ENCODE results near the gene NUDT5.

The NUDT5 gene

DNA sequence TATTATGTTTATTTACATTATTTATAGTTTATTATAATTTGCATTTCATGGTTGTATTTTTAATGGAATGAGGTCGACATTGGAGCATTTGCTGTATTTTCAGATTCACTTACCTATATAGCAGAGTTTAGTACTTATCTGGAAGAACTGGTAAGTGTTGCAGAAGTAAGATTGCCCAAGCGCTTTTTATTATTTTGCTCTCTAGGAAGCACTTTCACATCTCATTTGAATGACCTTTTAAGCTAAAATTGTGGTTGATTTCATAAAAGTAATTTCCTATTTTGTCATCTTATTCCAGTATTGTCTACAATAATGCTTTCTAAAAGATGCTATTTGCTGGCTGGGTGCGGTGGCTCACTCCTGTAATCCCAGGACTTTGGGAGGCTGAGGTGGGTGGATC, 37.6 kb downstream of the NUDT5 start:
- Mint-ChIP-seq H3K27ac (no peak overlapping the region), H3K4me1 (ENCODE audit: low read depth) (no peaks in the 10 kb centered on the region), H3K27me3 (no peaks in the 10 kb centered on the region), H3K4me3 (no peak overlapping the region), H3K36me3 (peaks cover 7% of the 10 kb centered on the region), H3K9me3 (ENCODE audit: low read depth) (no peaks in the 10 kb centered on the region)

DNA sequence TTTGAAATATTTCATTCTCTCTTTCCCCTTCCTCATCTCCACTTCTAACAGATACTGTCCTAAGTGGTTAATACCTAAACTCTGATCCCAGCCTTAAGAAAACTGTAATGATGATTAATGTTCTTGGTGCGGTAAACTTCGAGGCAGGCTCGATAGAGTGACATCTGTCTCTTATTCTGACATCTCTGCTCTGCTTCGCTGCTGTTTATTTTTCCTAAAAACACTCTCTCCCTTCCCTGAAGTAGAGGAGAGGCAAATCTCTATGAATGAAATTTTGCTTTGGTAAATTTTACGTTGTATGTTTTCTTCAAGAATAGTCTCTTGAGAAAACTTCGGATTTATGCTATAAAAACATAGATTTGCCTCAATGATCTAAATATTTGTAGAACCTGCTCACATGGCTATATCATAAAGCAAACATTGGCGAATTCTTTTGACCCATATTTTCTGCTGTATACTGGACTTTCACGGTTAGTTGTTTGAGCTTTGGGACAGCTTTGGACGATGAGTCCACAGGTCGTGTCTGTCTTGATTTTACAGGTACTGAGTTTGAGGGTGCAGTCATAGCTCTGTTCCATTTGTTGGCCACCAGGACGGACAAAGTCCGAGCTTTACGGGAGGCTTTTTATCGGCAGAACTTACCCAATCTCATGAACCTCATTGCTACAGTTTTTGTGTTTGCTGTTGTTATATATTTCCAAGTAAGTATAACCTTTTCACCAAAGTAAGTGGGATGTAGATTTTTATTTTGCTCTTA, 39.1 kb downstream of the NUDT5 start:
- H3K27me3 Mint-ChIP-seq, result no peaks in the 10 kb centered on the region
- peaks cover 7% of the 10 kb centered on the region for H3K36me3 Mint-ChIP-seq
- no peaks in the 10 kb centered on the region for H3K9me3 Mint-ChIP-seq (ENCODE audit: low read depth)
- no peak overlapping the region for H3K27ac Mint-ChIP-seq
- no peaks in the 10 kb centered on the region for H3K4me1 Mint-ChIP-seq (ENCODE audit: low read depth)
- no peak overlapping the region for H3K4me3 Mint-ChIP-seq

DNA sequence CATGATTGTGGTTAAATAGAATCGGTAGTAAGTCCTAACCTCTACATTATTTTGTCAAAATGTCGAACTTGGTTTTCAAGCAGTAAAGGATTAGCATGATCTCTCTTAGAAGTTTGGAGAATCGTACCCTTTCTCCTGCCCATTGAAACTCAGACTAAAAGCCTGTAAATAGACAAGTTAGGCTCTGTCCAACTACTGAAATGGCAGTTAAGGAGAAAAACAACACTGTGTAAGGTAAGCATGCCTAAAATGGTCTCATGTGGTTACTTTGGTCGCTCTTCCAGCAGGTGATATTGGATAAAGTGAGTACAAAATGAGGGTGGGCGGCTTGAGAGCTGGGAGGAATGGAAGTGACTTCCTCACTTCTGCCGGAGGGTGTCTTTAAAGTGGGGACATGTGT, 41.2 kb downstream of the NUDT5 start:
- H3K4me1 Mint-ChIP-seq (ENCODE audit: low read depth), result peaks cover 2% of the 10 kb centered on the region
- H3K9me3 Mint-ChIP-seq (ENCODE audit: low read depth), result no peaks in the 10 kb centered on the region
- no peak overlapping the region for H3K4me3 Mint-ChIP-seq
- no peaks in the 10 kb centered on the region for H3K27me3 Mint-ChIP-seq
- H3K36me3 Mint-ChIP-seq, result peaks cover 14% of the 10 kb centered on the region
- no peak overlapping the region for H3K27ac Mint-ChIP-seq

DNA sequence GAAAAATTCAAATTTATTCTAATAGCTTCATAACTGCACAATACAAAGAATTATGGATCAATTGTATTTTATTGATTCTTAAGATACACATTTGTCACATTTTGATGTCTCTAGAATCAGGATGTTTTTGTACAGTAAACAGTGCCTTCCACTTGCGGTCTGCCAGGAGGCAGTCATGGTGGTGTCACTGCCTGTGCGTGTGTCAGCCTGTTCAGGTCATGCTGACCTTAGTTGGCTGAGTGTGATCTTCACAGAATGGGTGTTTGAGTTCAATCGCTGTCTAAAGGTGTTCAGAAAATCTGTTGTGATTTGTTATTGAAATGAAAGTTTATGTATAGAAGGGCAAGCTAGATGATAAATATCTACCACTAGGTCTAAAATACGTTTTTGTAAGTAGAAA, 45.5 kb downstream of the NUDT5 start:
- Mint-ChIP-seq H3K4me3 (no peak overlapping the region), H3K27ac (no peak overlapping the region), H3K9me3 (ENCODE audit: low read depth) (no peaks in the 10 kb centered on the region), H3K36me3 (peaks cover 20% of the 10 kb centered on the region), H3K4me1 (ENCODE audit: low read depth) (peaks cover 2% of the 10 kb centered on the region), H3K27me3 (no peaks in the 10 kb centered on the region)

DNA sequence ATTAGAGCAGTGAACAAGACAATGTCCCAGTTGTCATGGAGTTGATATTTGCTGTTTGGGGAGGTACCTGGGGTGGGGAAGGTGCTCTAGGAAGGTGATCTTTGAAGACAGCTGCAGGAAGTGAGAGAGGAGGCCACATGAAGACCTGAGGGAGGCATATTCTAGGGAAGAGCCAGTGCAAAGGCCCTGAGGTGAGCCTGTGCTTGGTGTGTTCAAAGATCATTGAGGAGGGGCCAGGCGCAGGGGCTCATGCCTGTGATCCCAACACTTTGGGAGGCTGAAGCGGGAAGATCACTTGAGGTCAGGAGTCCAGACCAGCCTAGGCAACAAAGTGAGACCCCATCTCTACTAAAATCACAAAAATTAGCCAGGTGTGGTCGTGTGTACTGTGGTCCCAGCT, 51.2 kb downstream of the NUDT5 start:
- no peaks in the 10 kb centered on the region for H3K9me3 Mint-ChIP-seq (ENCODE audit: low read depth)
- H3K4me3 Mint-ChIP-seq, result no peak overlapping the region
- peak overlapping the region; percentile 2 for H3K27ac Mint-ChIP-seq
- H3K36me3 Mint-ChIP-seq, result peaks cover 13% of the 10 kb centered on the region
- H3K27me3 Mint-ChIP-seq, result no peaks in the 10 kb centered on the region
- peaks cover 2% of the 10 kb centered on the region for H3K4me1 Mint-ChIP-seq (ENCODE audit: low read depth)

DNA sequence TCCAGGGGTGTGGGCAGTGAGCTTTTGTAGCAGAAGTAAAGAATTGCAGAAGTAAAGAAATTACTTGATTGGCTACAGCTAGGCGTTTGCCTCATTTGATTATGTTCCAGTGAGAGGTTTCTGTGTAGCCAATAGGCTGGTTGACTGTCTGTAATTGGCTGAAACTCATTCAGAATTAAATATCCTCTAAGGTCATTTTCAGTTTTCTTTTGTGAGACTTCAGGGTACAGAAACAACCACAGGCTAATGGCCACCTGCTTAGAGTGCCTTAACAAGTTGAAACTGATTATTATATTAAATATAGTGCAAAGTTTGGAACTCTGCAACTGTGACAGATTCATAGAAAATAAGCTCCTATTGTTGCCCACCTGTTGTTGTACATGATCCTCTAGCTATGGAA, 55.7 kb downstream of the NUDT5 start:
- H3K9me3 Mint-ChIP-seq (ENCODE audit: low read depth), result no peaks in the 10 kb centered on the region
- no peak overlapping the region for H3K4me3 Mint-ChIP-seq
- H3K27me3 Mint-ChIP-seq, result no peaks in the 10 kb centered on the region
- no peak overlapping the region for H3K27ac Mint-ChIP-seq
- peaks cover 14% of the 10 kb centered on the region for H3K36me3 Mint-ChIP-seq
- H3K4me1 Mint-ChIP-seq (ENCODE audit: low read depth), result peaks cover 5% of the 10 kb centered on the region

DNA sequence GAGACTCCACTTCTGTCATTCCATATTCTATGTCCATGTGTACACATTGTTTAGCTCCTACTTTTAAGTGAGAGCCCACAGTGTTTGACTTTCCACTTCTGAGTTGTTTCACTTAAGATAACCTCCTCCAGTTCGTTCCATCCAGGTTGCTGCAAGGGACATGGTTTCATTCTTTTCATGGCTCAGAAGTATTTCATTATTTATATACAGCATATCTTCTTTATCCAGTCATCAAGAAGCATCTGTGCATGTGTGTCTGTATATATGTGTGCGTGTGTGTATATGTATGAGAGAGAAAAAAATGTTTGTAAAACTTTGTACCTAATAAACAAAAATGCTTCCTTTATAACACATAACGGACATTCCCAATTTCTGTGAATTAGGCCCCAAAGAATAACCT, 60.1 kb downstream of the NUDT5 start:
- Mint-ChIP-seq H3K27me3 (no peaks in the 10 kb centered on the region), H3K4me3 (no peak overlapping the region), H3K9me3 (ENCODE audit: low read depth) (no peaks in the 10 kb centered on the region), H3K27ac (no peak overlapping the region), H3K4me1 (ENCODE audit: low read depth) (peaks cover 15% of the 10 kb centered on the region), H3K36me3 (peaks cover 15% of the 10 kb centered on the region)

DNA sequence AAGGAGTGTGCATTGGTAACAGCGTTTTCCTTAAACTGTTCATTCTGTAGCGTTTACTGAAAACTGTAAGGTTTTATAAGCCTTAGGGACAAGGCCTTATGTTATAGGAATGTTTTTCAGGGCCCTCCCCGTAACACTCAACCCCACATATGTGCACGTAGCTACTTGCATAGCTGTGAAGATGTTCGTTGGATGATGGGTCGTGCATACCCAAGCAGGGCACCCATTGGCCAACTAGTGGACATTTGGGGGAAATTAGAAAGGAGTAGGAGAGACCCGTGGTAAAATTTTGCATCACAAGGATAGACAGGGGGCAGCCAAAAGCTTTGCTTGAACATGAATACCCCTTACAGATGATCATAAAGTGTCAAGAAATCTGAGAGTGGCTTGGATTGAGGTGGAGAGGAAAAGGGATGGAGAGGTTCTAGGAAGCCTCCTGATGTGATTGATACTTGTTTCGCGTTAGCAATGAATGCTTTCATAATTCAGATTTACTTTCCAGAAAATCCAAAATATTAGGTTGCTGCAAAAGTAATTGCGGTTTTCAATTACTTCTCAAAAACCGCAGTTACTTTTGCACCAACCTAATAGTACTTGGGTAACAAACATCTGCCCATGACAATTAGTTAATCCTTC, 65.3 kb downstream of the NUDT5 start:
- Mint-ChIP-seq H3K27ac (peak overlapping the region; percentile 75), H3K4me3 (peak overlapping the region; percentile 89), H3K36me3 (peaks cover 7% of the 10 kb centered on the region), H3K9me3 (ENCODE audit: low read depth) (no peaks in the 10 kb centered on the region), H3K4me1 (ENCODE audit: low read depth) (peaks cover 27% of the 10 kb centered on the region), H3K27me3 (no peaks in the 10 kb centered on the region)

DNA sequence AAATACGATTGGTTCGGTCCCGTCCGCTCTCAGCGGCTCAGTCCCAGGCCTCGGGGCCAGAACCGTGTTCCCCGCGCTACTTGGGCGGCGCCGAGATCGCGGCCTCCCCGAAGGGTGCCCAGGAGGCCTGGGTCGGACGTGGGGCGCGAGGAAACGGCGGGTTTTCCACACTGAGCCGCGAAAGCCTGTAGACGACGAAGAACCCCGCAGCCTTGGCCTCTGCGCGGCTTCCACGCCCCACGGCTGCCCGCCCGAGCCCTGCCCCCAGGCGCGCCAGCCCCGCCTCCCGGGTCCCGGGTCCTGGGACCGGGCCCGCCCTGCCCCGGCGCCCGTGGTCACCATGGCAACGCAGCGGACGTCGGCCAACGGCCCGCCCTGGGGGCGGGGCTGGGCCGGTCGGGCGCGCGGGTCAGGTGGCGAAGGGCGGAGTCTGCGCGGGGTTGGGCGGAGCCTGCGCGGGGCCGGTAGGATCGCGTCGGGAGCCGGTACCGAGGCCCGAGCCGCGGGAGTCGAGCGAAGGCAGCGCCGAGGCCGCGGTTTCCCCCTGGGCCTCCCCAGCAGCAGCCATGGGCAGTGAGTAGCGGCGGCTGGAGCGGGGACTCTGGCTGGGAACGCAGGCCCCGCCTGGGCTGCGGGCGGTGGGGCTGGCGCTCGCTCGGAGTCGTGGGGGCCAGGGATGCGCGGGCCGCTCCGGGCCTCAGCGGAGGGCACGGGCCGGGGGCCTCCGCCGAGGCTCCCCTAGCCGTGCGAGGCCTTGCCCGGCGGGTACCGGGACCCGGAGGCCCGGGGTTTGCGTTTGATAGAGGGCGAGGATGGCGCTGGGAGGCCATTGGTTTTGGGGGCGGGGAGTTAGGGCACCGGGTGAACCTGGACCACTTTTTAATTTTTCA, 66.2 kb downstream of the NUDT5 start, which contains the start of gene SEC61A2:
Gene SEC61A2, plus strand, starts transcription at position 456 of the 890 bp plus-strand sequence. Its CDS starts 111 bp downstream, at position 567.
- Mint-ChIP-seq H3K4me3 (peak within 1 kb of the TSS; percentile 89), H3K36me3 (peaks cover 7% of the 10 kb centered on the region), H3K4me1 (ENCODE audit: low read depth) (peaks cover 27% of the 10 kb centered on the region), H3K27ac (peak within 1 kb of the TSS; percentile 75), H3K27me3 (no peaks in the 10 kb centered on the region), H3K9me3 (ENCODE audit: low read depth) (no peaks in the 10 kb centered on the region)

DNA sequence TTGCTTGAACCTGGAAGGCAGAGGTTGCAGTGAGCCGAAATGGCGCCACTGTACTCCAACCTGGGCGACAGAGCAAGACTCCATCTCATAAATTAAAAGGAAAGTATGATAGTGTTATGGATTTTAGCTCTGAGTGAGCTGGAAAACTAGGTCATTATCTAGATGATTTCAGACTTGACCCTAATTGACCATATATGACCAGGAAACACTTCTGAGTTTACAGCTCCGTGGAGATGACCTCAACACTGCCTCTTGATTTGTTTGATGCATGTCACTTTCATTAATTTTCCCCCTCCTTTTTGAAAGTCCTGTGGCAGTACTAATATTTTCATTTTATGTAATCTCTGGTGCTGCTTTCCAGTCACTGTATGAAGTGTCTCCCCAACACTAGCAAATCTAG, 74.0 kb downstream of the NUDT5 start:
- H3K4me1 Mint-ChIP-seq (ENCODE audit: low read depth), result peaks cover 21% of the 10 kb centered on the region
- peak overlapping the region; percentile 87 for H3K27ac Mint-ChIP-seq
- peaks cover 11% of the 10 kb centered on the region for H3K36me3 Mint-ChIP-seq
- no peaks in the 10 kb centered on the region for H3K27me3 Mint-ChIP-seq
- H3K9me3 Mint-ChIP-seq (ENCODE audit: low read depth), result no peaks in the 10 kb centered on the region
- no peak overlapping the region for H3K4me3 Mint-ChIP-seq
